ENCODE results near the gene FAM222B. TPM values are rescaled to one million over a fixed set of nuclear protein-coding genes. Genes with fewer than 3 reads are reported as not detected.

The FAM222B gene
- total and polyA plus RNA-seq, 9 of the 15 experiments (the other 6 are each of a cell fraction or from before 2014, with no cell fraction given), result 4.0 to 34.6 (median 7.5) TPM

DNA sequence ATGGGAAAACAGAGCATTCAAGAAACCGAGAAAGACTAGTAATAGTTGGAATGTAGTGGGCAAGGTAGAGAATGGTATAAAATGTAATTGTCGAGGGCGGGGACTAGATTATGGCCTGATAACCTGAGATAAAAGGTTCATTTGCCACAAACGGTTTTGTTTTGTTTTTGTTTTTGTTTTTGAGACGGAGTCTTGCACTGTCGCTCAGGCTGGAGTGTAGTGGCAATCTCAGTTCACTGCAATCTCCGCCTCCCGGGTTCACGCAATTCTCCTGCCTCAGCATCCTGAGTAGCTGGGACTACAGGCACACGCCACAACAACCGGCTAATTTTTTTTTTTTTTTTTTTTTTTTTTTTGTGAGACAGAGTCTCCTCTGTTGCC, 112.7 kb downstream of the FAM222B start:
- POLR2A ChIA-PET, result interaction anchor here (0.7 to 11.1 kb wide), 2 partner anchors 14 to 17 kb away, joined by 3 to 367 read pairs; partner anchors contain the start of gene TRAF4
- TF ChIP-seq ZNF316 (IDR thresholded peaks at IDR 0.05) (no peak), TRIM28 (IDR thresholded peaks at IDR 0.05) (no peak), ZNF146 (CRISPR knock-in tag; IDR thresholded peaks at IDR 0.05; ENCODE audit: unreplicated experiment) (no peak), KDM4B (IDR thresholded peaks at IDR 0.05; ENCODE audit: borderline replicate concordance in 2 of 2, low read depth in 1 of 2) (no peak), NCOA2 (IDR thresholded peaks at IDR 0.05; ENCODE audit: partially characterized antibody in 2 of 2) (no peak), SLC30A9 (CRISPR knock-in tag; IDR thresholded peaks at IDR 0.05) (no peak), GTF2E2 (tag; IDR thresholded peaks at IDR 0.05) (no peak), TSHZ1 (CRISPR knock-in tag; IDR thresholded peaks at IDR 0.05) (no peak)
- TF ChIP-seq, protein P1, sequence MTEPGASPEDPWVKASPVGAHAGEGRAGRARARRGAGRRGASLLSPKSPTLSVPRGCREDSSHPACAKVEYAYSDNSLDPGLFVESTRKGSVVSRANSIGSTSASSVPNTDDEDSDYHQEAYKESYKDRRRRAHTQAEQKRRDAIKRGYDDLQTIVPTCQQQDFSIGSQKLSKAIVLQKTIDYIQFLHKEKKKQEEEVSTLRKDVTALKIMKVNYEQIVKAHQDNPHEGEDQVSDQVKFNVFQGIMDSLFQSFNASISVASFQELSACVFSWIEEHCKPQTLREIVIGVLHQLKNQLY (CRISPR knock-in tag; conservative IDR thresholded peaks at IDR 0.05), result no peak

More for the DNA sequence above, 112.7 kb downstream of the FAM222B start:
- no peak overlapping the region for H3K27ac ChIP-seq (ENCODE audit: extremely low read depth, low read depth, low read length)
- intact Hi-C loops (cut with micrococcal nuclease), result loop anchor here (5.0 to 10.0 kb wide), 5 partner anchors 82 to 385 kb away; partner anchors contain the start of gene SPAG5
- 71% methylated on average over 11 of the region's 11 CpGs for WGBS (ENCODE audit: insufficient coverage, low coverage, missing lambda C conversion rate)
- ATAC-seq (no peak), DNase-seq (ENCODE audit: extremely low read depth in 1 of 4, low spot score in 3 of 4) (no peak), FAIRE-seq (no peak)
- no TSS peak for BruUV-seq (replicated peaks)
- no peak overlapping the region for H3K9ac ChIP-seq (ENCODE audit: insufficient read depth in 1 of 2, low read depth in 2 of 2, low read length in 2 of 2)
- CTCF ChIA-PET (ENCODE audit: low intra/inter-chr PET ratio), result interaction anchor here (0.8 kb wide), 1 partner anchor 21 kb away, joined by 3 read pairs; no protein-coding TSS in a partner anchor
- in situ Hi-C loops (cut with MboI), result no loop called here
- no peaks in the 10 kb centered on the region for H3K27me3 ChIP-seq (ENCODE audit: control insufficient read depth in 2 of 2, insufficient read depth in 2 of 2, low read length in 2 of 2)
- H4K20me1 ChIP-seq (replicated peaks; ENCODE audit: control insufficient read depth, insufficient read depth, low read length), result peaks cover 5% of the 10 kb centered on the region; the same call in 1 of the 2 replicates
- H3K9me1 ChIP-seq (ENCODE audit: control insufficient read depth, insufficient read depth, low read length), result no peaks in the 10 kb centered on the region
- H3K79me2 ChIP-seq (ENCODE audit: control insufficient read depth, insufficient read depth, low read length), result peaks cover 21% of the 10 kb centered on the region
- H3K36me3 ChIP-seq (ENCODE audit: control insufficient read depth, insufficient read depth, low read length), result peaks cover 16% of the 10 kb centered on the region
- no peak overlapping the region for H3K4me3 ChIP-seq
- no peak overlapping the region for H3K4me2 ChIP-seq (ENCODE audit: insufficient read depth, low read length)
- peaks cover 34 to 65% of the 10 kb centered on the region in 2 experiments for H3K4me1 ChIP-seq (replicated peaks in 1 of 2; ENCODE audit: control insufficient read depth in 2 of 2, insufficient read depth in 2 of 2, low read length in 2 of 2)
- H2AFZ ChIP-seq (ENCODE audit: low read depth, low read length), result no peak overlapping the region
- H3K9me3 ChIP-seq (replicated peaks; ENCODE audit: control insufficient read depth, insufficient read depth, low read depth, low read length), result no peaks in the 10 kb centered on the region

Measured in K562 (cell line).